Fibroblast of the aortic adventitia (primary cell): ENCODE measurements around the gene COL5A2. TPM values are rescaled to one million over a fixed set of nuclear protein-coding genes. Genes with fewer than 3 reads are reported as not detected.
A peak's percentile ranks its signal among the peaks of the same experiment; 100 is the strongest.

ENCODE experiments used
- DNase-seq: peaks from one replicate; pipeline ENCODE4 v3.0.0-alpha.2; 2010; ENCODE audit warnings: low read depth
- H3K4me3 ChIP-seq: 2 replicates; pipeline ENCODE4 v1.5.1; 2011; ENCODE audit warnings: low read depth, mild to moderate bottlenecking, control low read depth, low read length, moderate library complexity
- total RNA-seq: library from RNA; depleted of rRNA; stranded (reverse); fragments of >200 nt; gene quantifications from 2 replicates; pipeline ENCODE4 v1.2.3, GENCODE V29; 2012; ENCODE audit warnings: low replicate concordance
- TF ChIP-seq, protein P1 (sequence below): IDR thresholded peaks from 2 replicates; pipeline ENCODE4 v1.5.1; 2011; ENCODE audit warnings: mild to moderate bottlenecking, low read length, control low read depth, inconsistent platforms; ENCODE audit not compliant: insufficient read depth

The COL5A2 gene
- total RNA-seq, 1 donor = 133 TPM

DNA sequence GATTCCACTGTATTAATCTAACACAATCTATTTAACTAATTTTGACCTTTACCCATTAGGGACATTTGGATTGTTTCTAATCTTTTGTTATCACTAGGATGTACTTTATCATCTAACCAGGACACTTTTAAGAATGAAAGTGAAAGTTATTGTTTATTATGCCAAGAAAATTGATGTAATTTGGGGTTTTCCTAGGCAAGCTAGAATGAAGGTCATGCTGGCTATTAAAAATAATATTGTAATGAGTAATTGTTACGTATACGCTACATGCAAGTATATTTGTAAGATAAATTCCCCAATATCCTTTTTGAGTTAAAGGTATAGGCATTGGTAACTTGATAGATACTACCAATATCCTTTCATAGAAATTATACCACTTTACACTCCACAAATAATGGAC, 74.6 kb downstream of the COL5A2 start:
- peak; percentile 54 for DNase-seq
- no peak overlapping the region for H3K4me3 ChIP-seq
- TF ChIP-seq, protein P1, sequence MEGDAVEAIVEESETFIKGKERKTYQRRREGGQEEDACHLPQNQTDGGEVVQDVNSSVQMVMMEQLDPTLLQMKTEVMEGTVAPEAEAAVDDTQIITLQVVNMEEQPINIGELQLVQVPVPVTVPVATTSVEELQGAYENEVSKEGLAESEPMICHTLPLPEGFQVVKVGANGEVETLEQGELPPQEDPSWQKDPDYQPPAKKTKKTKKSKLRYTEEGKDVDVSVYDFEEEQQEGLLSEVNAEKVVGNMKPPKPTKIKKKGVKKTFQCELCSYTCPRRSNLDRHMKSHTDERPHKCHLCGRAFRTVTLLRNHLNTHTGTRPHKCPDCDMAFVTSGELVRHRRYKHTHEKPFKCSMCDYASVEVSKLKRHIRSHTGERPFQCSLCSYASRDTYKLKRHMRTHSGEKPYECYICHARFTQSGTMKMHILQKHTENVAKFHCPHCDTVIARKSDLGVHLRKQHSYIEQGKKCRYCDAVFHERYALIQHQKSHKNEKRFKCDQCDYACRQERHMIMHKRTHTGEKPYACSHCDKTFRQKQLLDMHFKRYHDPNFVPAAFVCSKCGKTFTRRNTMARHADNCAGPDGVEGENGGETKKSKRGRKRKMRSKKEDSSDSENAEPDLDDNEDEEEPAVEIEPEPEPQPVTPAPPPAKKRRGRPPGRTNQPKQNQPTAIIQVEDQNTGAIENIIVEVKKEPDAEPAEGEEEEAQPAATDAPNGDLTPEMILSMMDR = no peak

DNA sequence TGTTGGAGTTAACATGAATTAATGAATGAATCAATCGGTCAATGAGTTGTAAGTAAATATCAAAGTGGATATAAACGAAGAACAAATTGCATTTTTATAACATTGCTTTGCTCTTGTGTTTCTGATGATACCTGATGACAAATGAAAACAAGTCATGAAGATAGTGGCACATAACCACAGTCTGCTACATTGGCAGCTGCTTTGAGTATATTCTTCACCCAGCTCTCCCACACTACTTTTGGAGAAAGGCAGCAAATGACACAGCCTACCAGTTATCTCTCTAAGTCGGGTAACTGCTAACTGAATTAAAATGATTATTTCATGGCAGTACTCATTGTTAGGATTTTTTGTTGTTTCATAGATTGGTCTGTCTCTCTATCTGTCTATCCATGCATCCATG, 76.8 kb downstream of the COL5A2 start:
- no peak overlapping the region for H3K4me3 ChIP-seq
- TF ChIP-seq, protein P1 = no peak
- no peak for DNase-seq

DNA sequence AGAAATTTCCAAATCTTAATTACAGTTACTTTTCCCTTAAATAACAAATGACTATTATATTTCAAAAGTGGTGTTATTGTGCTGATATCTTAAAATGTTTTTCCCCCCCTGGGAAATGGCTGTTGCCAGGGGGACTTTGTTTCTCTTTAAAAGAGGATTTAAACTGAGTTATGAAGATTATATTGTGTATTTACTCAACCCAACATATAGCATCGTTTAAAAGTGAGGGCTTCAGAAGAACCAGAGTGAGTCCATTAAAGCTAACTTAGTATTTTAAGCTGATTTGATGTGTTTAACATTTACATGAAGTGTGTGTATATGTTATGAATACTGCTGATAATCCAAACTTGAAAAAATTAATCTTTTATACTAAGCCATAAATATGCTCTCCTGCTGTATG, 81.6 kb downstream of the COL5A2 start:
- no peak for DNase-seq
- TF ChIP-seq, protein P1 = no peak
- no peak overlapping the region for H3K4me3 ChIP-seq

DNA sequence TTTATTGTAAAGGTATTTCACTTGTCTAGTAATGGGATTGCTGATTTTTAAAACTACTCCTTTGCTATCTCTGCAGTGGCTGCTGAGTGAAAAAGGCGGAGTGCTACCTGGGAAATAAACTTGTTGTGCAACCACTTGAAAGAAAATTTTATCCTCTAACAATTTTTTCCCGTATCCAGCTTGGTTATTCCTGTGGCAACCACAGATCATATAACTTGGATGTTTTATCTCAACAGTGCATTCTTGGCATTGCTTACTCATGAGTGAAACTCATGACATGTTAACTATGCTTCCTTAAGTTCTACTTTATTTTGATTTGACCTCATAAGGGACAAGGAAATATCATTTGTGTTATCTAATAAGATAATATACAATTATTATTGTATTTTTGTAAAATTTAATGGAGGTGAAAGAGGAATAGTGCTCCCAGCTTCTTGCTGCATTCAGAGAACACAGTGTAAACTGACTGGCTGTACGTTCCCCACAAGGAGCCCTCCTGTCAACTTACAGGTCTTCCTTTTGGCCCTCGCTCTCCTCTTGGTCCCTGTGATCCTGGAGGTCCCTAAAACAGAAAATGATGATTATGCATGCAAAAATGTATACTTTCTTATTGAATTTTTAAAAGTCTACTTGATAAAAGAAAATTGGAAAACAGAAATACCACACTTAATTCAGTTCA, 82.7 kb downstream of the COL5A2 start:
- H3K4me3 ChIP-seq = no peak overlapping the region
- peak; percentile 92 for DNase-seq
- TF ChIP-seq, protein P1 = no peak

DNA sequence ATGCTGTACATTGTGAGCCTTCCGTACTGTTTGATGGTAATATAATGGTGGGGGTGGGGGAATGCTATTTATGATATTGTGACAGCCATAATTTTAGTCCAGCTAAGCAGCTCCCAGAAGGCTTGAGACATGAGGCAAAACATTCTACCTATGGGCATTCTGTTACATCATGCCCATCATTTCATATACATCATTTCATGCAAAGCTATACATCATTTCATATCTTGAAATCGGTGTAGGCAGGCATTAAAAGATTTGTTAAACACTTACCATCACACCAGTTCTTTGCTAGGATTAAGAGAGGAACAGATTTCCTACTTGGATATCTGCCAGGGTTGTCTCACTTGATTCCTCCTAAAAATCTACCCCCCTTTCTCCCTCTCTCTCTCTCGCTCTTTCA, 84.5 kb downstream of the COL5A2 start:
- no peak for DNase-seq
- TF ChIP-seq, protein P1 = no peak
- no peak overlapping the region for H3K4me3 ChIP-seq

DNA sequence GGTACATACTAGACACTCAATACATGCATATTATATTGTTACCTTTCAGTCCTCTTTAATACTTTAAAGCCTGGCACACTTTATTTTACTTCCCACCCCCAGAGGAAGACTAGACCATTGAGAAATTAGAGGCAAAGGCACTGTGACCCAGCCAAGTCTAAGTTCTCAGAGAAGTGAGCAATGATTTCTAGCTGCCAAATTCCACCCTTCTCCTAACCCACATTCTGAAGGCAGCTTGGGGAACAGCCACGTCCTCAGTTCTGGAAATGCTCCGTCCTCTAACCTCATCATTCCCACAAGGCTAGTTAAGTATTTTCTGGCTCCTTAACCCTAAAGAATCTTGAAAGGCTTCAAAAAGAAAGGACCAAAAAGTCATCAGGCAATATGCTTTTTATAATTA, 86.6 kb downstream of the COL5A2 start:
- DNase-seq = peak; percentile 95
- no peak overlapping the region for H3K4me3 ChIP-seq
- TF ChIP-seq, protein P1 = no peak

DNA sequence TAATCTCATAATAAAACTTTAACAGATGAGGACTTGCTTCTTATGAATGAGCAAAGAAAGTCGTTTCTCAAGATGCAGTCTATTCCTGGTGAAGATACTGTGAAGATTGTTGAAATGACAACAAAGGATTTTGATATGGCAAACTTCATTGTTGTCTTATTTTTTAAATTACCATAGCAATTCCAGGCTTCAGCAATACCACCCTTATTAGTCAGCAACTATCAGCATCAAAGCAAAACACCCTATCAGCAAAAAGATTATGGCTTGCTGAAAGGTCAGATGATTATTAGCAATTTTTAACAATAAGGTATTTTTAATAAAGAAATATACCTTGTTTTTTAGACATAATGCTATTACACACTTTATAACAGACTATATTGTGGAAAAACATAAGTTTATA, 88.3 kb downstream of the COL5A2 start:
- TF ChIP-seq, protein P1 = no peak
- H3K4me3 ChIP-seq = no peak overlapping the region
- peak; percentile 53 for DNase-seq
